Stimulated activated naive CD4-positive, alpha-beta T cell treated with Interleukin-2 at 50 U/mL for 16 hours (primary cell): Measurements from ENCODE around the gene MOK.

ENCODE experiments used
- DNase-seq: peaks from one replicate; lab custom pipeline; 2025; lab: John Stamatoyannopoulos, UW

The MOK gene

DNA sequence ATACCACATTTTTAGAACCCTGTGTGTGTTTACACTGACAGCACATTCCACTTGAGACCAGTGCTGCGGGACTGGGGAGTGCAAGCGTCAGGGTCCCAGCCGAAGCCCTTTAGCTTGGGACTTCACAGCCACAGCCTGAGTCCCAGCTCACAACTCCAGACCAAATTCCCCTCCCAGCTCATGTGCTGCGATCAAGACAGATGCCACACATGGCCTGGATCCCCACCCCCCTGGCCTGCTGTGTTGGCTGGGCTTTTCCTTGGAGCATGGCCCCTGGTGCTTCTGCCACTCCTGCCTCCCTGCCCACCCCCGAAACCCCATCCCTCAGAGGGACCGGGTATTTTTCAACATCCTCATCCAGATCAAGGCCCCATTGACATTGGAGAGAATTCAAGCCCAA is 101.6 kb downstream of the MOK start:
- no peak for DNase-seq

DNA sequence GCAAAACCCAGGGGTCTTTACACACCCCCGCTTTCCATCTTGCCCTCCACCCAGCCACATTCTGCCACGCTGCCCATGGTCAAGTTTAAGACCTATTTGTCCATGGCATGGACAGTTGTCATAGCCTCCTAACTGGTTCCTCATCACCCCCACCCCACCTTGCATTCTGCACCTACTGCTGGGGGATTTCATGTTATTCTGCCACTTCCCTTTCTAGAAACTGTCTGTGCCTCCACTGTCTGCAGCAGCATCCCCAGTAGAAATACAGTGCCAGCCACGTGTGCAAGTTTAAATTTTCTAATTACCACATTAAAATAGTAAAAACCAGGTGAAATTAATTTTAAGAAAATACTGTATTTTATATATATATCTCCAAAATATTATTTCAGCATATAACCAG is 102.0 kb downstream of the MOK start:
- DNase-seq: no peak

DNA sequence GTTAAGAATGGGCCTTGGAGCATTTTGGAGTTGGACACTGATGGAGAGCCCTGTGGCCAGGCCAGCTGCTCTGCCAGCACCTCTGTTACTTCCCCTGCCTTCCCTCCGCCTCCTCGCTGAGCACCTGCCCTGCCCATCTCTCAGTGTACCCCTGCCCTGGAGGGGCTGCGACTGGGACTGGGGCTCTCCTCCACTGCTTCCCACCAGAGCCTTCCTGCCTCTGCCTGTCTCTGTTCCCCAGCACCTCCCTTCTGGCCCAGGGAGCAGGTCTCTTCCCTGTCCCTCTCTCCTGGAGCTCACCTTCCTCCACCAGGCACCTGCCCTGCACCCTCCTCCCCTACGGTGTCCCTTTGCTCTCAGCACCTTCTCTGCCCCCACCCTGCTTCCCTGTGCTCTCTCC is 103.2 kb downstream of the MOK start:
- DNase-seq: no peak

DNA sequence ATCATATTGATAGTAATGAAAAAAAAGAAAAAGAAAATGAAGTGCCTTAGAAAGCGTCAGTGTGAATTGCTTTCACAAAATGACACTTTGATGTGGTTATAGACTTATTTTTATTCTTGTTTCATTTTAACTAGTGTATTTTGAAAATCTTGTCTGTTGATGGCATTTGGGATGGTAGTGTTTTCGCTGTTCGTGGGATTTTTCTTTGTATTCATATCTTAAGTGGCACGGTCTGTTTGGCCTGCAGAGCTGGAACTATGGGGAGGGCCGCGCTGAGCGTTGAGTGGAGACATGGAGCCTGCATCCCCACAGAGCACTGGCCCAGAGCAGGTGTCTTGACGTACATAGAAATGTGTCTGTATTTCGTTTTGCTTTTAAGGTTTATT is 103.6 kb downstream of the MOK start:
- DNase-seq: no peak

DNA sequence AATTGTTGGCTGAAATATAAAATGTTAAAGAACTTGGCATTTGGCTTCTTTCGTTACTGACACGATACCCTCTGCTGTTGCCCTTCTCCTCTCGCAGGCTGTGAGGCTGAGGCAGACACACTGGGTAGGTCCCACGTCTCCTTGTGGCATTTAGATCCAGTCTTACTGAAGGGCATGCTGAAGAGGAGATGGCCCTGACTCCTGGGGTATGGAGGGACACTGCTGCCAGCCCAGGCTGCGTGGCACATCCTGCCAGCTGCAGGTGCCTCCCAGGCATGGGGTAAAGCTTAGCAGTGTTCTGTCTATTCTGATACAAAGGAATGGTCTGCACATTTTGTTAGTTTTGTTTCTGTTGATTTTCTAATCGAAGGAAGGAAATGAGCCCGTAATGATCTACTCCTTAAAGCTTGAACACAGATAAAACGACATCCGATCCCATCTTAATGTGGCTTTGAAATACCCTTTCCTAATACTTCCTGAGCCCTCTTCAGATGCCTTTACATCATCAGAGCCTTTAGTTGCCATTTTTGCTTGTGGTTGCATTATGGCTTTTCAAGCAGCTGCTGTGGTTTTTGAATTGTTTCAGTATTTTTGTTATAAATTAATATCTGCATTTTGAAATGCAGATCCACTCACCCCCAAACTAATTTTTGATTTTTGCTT is 104.1 kb downstream of the MOK start:
- DNase-seq: no peak

DNA sequence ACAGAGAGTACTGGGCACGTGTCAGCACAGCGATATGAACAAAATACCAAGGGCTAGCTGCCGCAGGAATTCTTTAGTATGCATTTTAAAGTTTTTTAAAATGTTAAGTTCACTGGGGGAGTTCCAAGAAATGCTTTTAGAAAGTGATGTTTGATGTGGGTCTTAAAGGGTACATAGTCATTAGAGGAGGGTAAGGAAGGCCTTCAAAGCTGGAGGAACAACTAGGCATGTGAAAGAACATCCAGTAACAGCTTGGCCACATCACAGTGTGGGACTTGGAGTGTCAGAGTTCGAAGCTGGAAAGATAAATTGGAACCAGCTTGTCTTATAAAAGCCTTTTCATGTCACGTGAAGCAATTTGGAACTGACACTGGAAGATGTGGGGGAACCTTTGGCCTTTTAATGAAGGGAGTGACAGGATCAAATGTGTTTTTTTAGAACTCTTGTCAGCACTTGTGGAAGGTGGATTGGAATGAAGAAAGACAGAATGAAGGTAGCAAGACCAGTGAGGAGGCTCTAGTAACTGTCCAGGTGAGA is 107.6 kb downstream of the MOK start:
- DNase-seq: no peak

DNA sequence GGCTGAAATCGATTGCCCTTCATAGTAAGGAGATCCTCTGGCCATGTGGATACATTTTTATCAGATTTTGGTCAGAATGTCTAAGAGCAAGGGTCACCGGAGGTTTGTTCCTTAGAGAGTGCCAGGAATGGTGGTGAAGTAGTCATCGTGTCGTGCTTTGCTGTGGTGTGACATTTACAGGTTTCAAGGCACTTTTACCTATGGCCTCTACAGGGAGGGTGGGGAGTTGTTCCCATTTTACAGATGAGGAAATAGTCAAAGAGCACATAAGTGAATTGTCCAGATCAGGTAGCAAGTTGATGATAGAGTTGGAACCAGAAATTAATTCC is 108.1 kb downstream of the MOK start:
- no peak for DNase-seq

DNA sequence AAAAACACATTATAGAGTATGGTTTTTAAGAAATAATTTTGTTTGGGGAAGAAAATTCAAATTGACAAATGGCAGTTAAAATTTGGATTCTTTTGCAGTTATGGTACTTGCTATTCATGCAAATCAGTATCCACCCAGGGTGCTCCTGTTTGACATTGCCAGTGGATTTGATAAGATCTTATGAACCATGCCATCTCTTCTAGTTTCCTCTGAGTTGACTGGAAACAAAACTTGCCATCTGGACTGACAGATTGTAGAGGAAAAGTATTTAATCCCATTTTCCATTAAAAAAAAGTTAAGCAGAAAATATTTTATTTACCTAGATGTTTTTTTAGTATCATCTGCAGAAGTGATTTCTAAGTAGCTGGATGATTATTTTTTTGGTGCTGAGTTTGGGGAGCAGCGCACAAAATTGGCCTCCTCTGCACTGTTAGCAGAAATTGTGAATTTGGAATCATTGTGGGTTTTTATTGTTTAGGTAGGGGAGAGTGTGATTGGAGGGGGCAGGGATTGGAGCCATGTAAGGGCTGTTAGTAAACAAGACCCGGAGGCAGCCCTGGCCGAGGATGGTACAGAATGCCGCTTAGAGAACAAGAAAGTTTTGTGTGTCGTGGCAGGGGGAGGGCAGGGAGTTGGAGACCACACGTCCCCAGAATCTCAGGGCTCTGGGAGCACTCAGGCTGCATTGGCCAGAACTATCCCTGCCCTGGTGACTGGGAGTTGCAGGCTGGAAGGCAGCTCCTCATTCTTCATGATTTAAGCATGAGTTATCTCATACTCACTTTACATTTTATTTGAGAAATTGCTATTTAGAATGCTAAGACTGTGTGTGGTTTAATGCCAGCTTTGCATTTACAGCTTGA is 108.7 kb downstream of the MOK start:
- DNase-seq: no peak

DNA sequence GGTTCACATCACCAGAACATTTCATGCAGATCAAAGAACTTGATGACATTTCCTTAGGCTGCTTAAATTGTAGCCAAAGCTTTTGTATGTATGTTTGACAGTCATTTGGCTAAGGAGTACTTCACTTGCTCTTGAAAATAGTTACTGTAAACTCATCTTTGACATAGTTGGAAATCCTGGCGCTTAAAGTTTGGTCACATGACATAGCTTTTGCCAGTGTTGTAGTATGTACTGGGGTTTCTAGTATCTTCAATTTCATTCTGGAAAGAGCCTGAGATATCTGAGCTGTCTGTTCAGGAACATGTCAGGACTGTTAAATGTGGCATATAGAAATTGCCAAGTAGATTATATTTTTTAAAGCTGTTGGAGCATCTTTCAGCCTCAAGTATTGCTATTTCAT is 109.5 kb downstream of the MOK start:
- DNase-seq: no peak

DNA sequence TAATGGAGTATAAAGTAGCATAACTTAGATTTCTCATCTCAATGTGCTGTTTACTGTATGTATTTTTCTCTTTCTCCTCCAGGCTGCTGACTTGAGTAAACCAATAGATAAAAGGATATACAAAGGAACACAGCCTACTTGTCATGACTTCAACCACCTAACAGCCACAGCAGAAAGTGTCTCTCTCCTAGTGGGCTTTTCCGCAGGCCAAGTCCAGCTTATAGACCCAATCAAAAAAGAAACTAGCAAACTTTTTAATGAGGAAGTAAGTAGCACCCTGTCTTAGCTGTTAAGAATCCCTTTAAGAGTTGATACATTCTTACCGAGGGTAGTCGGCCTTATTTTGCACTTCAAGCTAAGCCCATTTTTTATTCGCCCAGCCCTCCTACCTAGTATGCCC is 110.1 kb downstream of the MOK start:
- no peak for DNase-seq

DNA sequence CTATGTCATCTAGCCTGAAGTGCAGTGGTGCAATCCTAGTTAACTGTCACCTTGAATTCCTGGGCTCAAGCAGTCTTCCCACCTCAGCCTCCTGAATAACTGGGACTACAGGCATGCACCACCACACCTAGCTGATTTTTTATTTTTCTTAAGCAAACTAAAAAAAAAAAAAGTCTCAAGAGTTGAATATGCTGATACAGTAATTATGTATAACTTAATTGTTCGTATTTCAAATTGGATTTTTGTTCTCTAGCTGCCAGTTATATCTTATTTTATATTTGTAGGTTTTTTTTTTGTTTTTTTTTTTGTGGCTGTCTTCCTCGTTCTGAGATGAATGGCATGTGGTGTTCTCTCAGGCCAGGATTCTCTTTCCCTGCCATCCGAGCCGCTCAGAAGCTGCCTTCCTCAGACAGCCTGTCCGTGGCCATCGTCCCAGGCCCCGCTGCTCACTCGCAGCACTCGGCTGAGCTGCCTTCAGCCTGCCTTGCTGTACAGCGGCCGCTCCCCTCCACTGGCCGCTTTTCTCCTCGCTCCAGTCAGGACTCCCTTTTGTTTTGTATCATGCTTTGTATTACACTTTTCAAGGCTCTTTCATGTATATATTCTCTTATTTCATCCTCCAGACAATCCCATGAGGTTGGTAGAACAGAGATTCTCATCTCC is 112.0 kb downstream of the MOK start:
- DNase-seq: no peak

DNA sequence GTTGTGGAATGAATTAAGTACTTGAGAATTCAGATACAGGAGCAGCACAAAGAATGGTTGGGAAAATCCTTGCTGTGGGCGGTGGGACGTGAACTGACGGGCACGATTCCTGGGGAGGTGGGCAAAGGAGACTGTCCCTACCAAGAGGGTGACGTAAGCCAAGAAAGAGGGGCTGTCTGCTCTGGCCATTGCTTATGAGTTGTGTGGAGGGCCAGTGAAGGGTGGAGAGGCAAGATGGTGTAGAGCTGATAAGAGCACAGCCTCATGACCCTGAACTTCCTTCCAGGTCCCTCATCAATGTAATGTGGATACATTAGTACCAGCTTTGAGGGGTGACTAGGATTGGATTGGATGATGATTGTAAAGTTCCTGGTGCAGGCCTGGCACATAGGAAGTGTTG is 115.1 kb downstream of the MOK start:
- DNase-seq: no peak

DNA sequence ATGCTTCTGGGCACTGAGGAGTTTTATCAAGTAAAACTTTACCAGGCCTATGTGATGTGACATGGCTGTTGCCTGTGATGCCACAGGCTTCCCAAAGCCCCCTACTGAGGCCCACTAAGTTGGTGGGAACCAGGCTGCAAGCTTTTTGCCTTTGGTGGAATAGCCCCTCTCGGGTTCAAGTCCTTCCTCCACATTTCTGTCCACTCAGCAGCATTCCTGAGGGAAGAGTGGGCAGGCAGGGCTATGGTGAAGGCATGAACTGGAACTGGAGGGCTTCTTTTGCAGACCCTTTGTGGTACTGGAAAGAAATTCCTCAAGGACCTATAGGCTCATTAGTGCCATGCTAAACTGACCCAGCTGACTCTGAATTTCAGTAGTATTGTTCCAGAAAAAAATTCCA is 116.8 kb downstream of the MOK start:
- DNase-seq: no peak

DNA sequence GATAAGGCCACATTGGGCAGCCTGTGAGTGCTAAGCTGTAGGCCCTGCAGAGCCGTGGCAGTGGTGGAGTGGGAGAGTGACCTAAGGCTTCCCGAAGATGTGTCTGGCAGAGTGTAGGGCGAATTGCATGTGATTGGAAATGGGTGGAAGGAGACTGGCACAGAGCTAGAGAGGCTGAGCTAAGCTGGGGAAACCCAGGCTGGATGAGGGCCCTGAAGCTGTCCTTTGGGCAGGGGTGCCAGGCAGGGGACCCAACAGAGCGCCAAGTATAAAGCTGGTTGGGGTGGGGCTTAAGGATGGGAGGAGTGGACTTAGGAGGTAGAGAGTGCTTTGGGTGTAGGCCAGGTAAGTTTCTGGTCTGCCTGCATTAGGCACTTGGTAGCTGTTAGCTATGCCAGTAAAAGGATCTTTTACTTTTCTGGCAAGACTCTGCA is 117.4 kb downstream of the MOK start:
- no peak for DNase-seq

DNA sequence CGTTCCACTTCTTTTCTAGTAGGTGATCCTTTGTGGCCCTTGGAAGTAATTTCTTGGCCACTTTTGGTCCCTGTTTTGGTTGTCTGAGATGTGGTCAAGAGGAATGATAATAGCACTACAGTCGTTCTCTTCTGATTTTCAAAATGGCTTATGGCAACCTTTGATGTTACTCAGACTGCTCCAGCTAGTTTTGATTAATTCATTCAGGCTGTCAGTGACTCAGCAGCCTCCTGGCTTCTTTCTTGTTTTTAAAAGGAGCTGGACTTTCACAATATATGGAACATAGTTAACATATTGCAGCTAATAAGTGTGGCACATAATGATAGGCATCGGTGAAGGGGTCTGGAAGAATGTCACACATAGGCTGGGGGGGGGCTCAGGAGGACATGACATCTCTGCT is 117.9 kb downstream of the MOK start:
- no peak for DNase-seq

DNA sequence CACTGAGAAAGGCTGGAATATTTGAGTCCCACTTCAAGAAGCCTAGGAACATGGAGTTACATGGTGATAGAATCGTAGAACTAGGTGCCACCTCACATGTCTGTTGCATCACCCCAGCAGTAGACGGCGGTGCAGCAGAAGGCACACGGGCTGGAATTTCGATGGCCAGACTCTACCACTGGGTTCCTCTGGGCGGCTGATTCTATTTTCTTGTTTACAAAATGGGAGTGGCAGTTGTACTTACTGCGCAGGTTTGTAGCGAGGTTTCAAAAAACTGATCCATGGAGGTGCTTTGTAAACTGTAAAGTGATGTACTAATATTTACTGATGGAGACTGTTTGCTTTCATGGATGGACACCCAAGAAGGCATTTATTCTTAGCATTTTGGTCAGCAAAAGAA is 119.6 kb downstream of the MOK start:
- no peak for DNase-seq

DNA sequence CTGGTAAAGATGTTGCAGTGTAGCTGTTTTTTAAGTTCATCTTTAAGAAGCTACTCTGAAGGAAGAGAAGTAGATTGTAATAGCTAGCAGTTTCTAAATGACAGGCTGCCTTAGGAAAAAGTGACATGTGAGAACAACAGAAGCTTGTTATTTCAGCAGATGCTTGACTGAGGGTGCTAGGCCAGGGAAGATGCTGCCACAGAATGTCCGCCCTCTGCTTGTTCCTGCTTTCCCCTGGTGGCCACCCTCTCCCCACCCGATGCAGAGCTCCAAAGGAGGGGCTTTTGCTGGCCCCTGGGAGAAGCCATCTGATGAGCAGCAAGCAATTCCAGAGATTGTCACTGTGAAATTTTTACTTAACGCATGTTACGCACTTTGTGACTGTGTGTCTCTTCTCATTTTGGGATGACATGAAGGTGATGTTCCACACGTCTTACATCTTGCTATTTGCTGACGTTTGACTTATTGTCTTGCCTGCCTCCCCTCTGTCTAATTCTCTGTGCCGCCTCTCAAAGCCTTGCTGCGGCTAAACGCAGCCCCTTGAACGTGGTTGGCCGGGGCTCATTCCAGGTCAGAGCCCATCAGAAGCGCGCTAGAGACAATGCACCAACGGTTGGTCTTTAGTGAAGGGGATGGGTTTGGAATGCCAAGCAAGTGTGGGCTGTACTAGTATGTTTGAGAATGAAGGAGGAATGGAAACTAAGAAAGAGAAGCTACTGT is 120.5 kb downstream of the MOK start:
- DNase-seq: no peak

DNA sequence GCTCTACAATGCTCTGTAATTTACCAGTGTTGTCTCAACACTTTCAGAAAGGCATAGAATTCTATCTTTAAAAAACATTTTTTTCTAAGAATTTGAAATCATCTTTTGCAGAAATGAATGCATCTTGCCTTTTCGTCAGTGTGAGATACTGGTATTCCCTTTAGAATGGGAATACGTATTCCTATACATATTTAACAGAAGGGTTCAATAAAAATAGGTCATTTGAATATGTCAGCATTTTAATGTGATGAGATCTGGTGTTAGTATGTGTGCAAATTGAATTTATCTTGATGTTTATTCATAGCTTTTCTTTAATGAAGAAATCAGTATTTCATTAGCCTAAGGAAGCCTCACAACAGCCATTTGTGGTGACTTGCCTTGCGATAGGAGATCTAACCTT is 121.1 kb downstream of the MOK start:
- DNase-seq: no peak

DNA sequence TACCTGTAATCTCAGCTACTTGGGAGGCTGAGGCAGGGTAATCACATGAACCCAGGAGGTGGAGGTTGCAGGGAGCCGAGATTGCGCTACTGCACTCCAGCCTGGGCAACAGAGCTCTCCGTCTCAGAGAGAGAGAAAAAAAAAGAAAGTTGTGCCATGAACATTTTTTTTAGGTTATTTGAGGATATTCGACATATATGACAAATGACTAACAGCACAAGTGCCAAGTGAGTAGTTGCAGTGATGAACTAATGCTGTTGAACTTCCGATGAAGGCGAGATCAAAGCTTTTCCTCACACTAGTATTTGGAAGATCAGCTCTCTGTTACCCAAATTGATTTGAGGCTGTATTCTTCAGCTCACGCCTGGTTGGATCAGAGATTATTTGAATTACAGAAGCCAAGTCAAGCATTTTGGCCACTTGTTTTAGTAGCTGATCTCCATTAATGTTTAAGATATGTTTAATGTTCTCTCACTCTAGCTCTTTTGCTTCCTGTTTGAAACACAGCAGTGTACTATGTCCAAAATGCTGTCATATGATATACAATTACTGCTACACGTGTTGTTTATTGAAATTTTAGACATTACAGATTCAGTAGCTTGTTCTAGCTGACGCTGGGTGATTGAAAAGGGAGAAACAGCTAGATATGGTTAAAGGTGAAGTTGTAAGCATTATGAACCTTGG is 121.9 kb downstream of the MOK start:
- no peak for DNase-seq

DNA sequence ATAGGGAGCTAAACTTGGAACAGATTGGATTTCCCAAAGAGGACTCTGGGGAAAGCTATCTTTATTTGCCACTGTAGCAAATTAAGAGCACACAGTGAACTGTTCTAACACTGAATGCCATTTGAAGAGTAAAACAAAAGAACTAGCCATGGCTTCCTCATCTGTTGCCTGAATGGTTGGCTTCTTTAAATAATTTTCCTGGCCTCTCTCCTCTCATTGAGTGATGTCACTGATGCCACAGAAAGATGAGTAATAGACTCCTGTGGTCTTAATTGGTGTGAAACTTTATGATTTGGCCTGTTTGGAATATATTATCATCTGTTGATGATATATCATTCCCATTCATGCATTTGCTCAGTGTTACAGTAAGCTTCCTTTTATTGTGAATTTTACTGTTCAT is 122.8 kb downstream of the MOK start:
- no peak for DNase-seq

DNA sequence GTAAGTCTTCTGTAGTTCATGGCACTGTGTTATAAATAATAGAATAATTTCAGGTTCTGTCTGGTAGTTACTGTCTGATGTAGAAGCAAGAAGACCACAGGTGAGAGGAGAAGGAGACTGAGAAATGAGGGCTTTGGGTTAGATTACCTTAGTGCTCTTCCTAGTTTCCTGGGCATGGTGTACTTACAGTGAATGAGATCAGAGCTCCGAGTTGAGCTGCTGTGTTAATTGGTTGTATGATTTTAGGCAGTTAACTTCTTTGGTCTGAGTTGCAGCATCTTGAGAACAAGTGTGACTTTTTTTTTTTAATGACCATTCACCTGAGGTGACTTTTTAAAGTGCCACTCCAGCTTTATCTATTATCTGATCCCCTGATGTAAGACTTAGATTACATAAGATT is 123.8 kb downstream of the MOK start:
- no peak for DNase-seq
